ENCODE data around the gene BPIFB1.
A peak's percentile ranks its signal among the peaks of the same experiment; 100 is the strongest.

Gene BPIFB1

DNA sequence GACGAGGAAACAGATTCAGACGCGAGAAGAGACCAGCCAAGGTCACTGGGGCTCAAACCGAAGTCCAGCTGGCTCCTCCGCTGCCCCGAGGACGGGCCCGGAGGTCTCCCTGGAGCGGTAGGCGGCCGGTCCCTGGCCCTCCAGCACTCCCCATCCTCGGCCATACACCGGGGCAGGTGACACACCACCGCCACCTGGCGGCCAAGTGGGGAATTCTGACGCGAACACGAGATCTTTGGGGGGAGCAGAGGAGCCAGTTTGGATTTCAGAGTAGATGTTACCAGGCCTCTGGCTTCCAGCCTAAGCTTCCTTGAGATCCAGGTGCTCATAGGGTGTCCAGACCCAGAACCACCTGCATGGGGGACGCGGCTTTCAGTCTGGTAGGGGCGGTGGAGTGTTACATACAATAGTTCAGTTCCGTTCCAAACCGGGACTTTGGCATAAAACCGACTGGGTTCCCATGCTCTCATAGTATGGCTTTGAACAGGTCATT, 16.1 kb downstream of the BPIFB1 start:
- ChIA-PET CTCF (interaction anchor here (3.8 kb wide), 1 partner anchor 36 kb away, joined by 13 read pairs; no protein-coding TSS in a partner anchor), POLR2A (no interaction called here)
- DNase-seq (ENCODE audit: extremely low spot score), result peak; percentile 86
- TF ChIP-seq SUZ12 (IDR thresholded peaks at IDR 0.05), result no peak
- TF ChIP-seq TARDBP (IDR thresholded peaks at IDR 0.05), result no peak

GRCh38 chr20:33301192-33301930, 18.3 kb downstream of the BPIFB1 start:
- POLR2A ChIA-PET, result no interaction called here
- CTCF ChIA-PET, result interaction anchor here (3.8 kb wide), 1 partner anchor 39 kb away, joined by 13 read pairs; no protein-coding TSS in a partner anchor
- DNase-seq (ENCODE audit: extremely low spot score), result no peak

GRCh38 chr20:33303595-33303994, 20.6 kb downstream of the BPIFB1 start:
- POLR2A ChIA-PET, result no interaction called here
- no peak for DNase-seq (ENCODE audit: extremely low spot score)
- CTCF ChIA-PET, result interaction anchor here (1.0 kb wide), 1 partner anchor 11 kb away, joined by 3 read pairs; no protein-coding TSS in a partner anchor
- TF ChIP-seq ARNT (IDR thresholded peaks at IDR 0.05) (no peak), FOXK2 (IDR thresholded peaks at IDR 0.05) (no peak)

More at GRCh38 chr20:33301192-33301930, 18.3 kb downstream of the BPIFB1 start:
- TF ChIP-seq TARDBP (IDR thresholded peaks at IDR 0.05) (no peak), ELF4 (IDR thresholded peaks at IDR 0.05) (no peak), SUZ12 (IDR thresholded peaks at IDR 0.05) (no peak), L3MBTL2 (conservative IDR thresholded peaks at IDR 0.05) (no peak), NFRKB (IDR thresholded peaks at IDR 0.05) (no peak), ARNT (IDR thresholded peaks at IDR 0.05) (no peak), PKNOX1 (IDR thresholded peaks at IDR 0.05) (no peak), CTBP1 (IDR thresholded peaks at IDR 0.05; ENCODE audit: borderline replicate concordance) (no peak), FOXA1 (IDR thresholded peaks at IDR 0.05) (no peak), BHLHE40 (IDR thresholded peaks at IDR 0.05; ENCODE audit: borderline replicate concordance) (no peak), FOXK2 (IDR thresholded peaks at IDR 0.05) (no peak), LEF1 (IDR thresholded peaks at IDR 0.05; ENCODE audit: borderline replicate concordance) (no peak), FOXM1 (IDR thresholded peaks at IDR 0.05; ENCODE audit: borderline replicate concordance) (no peak), SP1 (IDR thresholded peaks at IDR 0.05) (no peak)

GRCh38 chr20:33304046-33304445, 21.0 kb downstream of the BPIFB1 start:
- TF ChIP-seq PKNOX1 (IDR thresholded peaks at IDR 0.05) (no peak), FOXA1 (IDR thresholded peaks at IDR 0.05) (no peak), LEF1 (IDR thresholded peaks at IDR 0.05; ENCODE audit: borderline replicate concordance) (no peak), NFRKB (IDR thresholded peaks at IDR 0.05) (no peak), HDGF (IDR thresholded peaks at IDR 0.05; ENCODE audit: borderline replicate concordance) (no peak), SP1 (IDR thresholded peaks at IDR 0.05) (no peak), CTBP1 (IDR thresholded peaks at IDR 0.05; ENCODE audit: borderline replicate concordance) (no peak), ELF4 (IDR thresholded peaks at IDR 0.05) (no peak), FOXM1 (IDR thresholded peaks at IDR 0.05; ENCODE audit: borderline replicate concordance) (no peak), BHLHE40 (IDR thresholded peaks at IDR 0.05; ENCODE audit: borderline replicate concordance) (no peak), ARNT (IDR thresholded peaks at IDR 0.05) (no peak)
- POLR2A ChIA-PET, result no interaction called here
- DNase-seq (ENCODE audit: extremely low spot score), result no peak
- CTCF ChIA-PET, result no interaction called here

- CTCF ChIA-PET, result no interaction called here
- DNase-seq (ENCODE audit: extremely low spot score), result no peak
- POLR2A ChIA-PET, result no interaction called here
Measured at GRCh38 chr20:33305589-33306057, 22.6 kb downstream of the BPIFB1 start.

GRCh38 chr20:33306228-33306627, 23.2 kb downstream of the BPIFB1 start:
- no peak for DNase-seq (ENCODE audit: extremely low spot score)
- no peak for TF ChIP-seq FOXK2 (IDR thresholded peaks at IDR 0.05)
- no peak for TF ChIP-seq FOXM1 (IDR thresholded peaks at IDR 0.05; ENCODE audit: borderline replicate concordance)
- TF ChIP-seq ZNF384 (IDR thresholded peaks at IDR 0.05), result no peak
- no peak for TF ChIP-seq NFRKB (IDR thresholded peaks at IDR 0.05)
- no peak for TF ChIP-seq TARDBP (IDR thresholded peaks at IDR 0.05)
- no peak for TF ChIP-seq ELF4 (IDR thresholded peaks at IDR 0.05)
- no peak for TF ChIP-seq BHLHE40 (IDR thresholded peaks at IDR 0.05; ENCODE audit: borderline replicate concordance)
- no peak for TF ChIP-seq SUZ12 (IDR thresholded peaks at IDR 0.05)
- TF ChIP-seq SP1 (IDR thresholded peaks at IDR 0.05), result no peak
- no peak for TF ChIP-seq PKNOX1 (IDR thresholded peaks at IDR 0.05)
- TF ChIP-seq ARNT (IDR thresholded peaks at IDR 0.05), result no peak
- no peak for TF ChIP-seq CTBP1 (IDR thresholded peaks at IDR 0.05; ENCODE audit: borderline replicate concordance)
- TF ChIP-seq L3MBTL2 (conservative IDR thresholded peaks at IDR 0.05), result no peak
- TF ChIP-seq LEF1 (IDR thresholded peaks at IDR 0.05; ENCODE audit: borderline replicate concordance), result no peak
- TF ChIP-seq FOXA1 (IDR thresholded peaks at IDR 0.05), result no peak
- TF ChIP-seq HDGF (IDR thresholded peaks at IDR 0.05; ENCODE audit: borderline replicate concordance), result no peak
- ChIA-PET POLR2A (no interaction called here), CTCF (no interaction called here)

More at GRCh38 chr20:33305589-33306057, 22.6 kb downstream of the BPIFB1 start:
- no peak for TF ChIP-seq SP1 (IDR thresholded peaks at IDR 0.05)
- no peak for TF ChIP-seq HDGF (IDR thresholded peaks at IDR 0.05; ENCODE audit: borderline replicate concordance)
- TF ChIP-seq ELF4 (IDR thresholded peaks at IDR 0.05), result no peak
- no peak for TF ChIP-seq TARDBP (IDR thresholded peaks at IDR 0.05)
- no peak for TF ChIP-seq PKNOX1 (IDR thresholded peaks at IDR 0.05)
- no peak for TF ChIP-seq NFRKB (IDR thresholded peaks at IDR 0.05)
- no peak for TF ChIP-seq ZNF384 (IDR thresholded peaks at IDR 0.05)
- no peak for TF ChIP-seq L3MBTL2 (conservative IDR thresholded peaks at IDR 0.05)
- TF ChIP-seq BHLHE40 (IDR thresholded peaks at IDR 0.05; ENCODE audit: borderline replicate concordance), result no peak
- no peak for TF ChIP-seq FOXM1 (IDR thresholded peaks at IDR 0.05; ENCODE audit: borderline replicate concordance)
- TF ChIP-seq ARNT (IDR thresholded peaks at IDR 0.05), result no peak
- no peak for TF ChIP-seq FOXA1 (IDR thresholded peaks at IDR 0.05)
- no peak for TF ChIP-seq FOXK2 (IDR thresholded peaks at IDR 0.05)
- no peak for TF ChIP-seq LEF1 (IDR thresholded peaks at IDR 0.05; ENCODE audit: borderline replicate concordance)
- TF ChIP-seq CTBP1 (IDR thresholded peaks at IDR 0.05; ENCODE audit: borderline replicate concordance), result no peak
- TF ChIP-seq SUZ12 (IDR thresholded peaks at IDR 0.05), result no peak

Measured in HEK293T (cell line).